Upper lobe of left lung (tissue), 4 donors: Measurements from ENCODE around the gene PRDM2.

Source experiments
- EP300 ChIP-seq, 4 donors: sonication (generic); formaldehyde crosslinking; IDR thresholded peaks; one replicate each; pipeline ENCODE4 v1.5.1; 2017; ENCODE audit warnings: antibody characterized with exemption in 4 of 4, control low read depth in 2 of 4
- POLR2AphosphoS5 ChIP-seq, 2 donors: sonication (generic); formaldehyde crosslinking; IDR thresholded peaks; one replicate each; pipeline ENCODE4 v1.5.1; 2017; ENCODE audit warnings: antibody characterized with exemption in 2 of 2
- TF ChIP-seq, protein P1 (sequence below), 6 experiments: fragments of 450-650 bp in 4 of 6; fragments of 200-600 bp in 2 of 6; sonication (generic) in 2 of 6; IDR thresholded peaks; one replicate each; pipeline ENCODE4 v1.5.1; 2016 to 2019; ENCODE audit warnings: antibody characterized with exemption in 6 of 6

DNA sequence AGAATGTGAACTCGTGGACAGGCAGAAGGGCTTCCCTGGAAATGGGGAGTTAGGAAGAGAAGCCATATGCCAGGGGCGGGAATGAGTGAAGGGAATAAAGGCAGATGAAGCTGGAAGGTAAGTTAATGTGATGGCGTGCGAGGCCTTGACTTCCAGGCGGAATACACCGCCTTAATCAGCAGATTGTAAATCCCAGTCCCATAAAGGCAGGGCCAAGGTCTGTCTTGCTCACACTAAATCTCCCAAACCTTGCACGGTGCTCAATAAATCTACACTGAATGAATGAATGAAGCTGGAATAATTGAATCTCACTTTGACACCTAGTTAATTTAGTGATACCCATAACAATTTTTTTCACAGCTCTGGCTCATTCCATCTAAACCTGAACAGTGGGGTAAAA lies 16.8 kb upstream of the PRDM2 start:
- TF ChIP-seq, protein P1, sequence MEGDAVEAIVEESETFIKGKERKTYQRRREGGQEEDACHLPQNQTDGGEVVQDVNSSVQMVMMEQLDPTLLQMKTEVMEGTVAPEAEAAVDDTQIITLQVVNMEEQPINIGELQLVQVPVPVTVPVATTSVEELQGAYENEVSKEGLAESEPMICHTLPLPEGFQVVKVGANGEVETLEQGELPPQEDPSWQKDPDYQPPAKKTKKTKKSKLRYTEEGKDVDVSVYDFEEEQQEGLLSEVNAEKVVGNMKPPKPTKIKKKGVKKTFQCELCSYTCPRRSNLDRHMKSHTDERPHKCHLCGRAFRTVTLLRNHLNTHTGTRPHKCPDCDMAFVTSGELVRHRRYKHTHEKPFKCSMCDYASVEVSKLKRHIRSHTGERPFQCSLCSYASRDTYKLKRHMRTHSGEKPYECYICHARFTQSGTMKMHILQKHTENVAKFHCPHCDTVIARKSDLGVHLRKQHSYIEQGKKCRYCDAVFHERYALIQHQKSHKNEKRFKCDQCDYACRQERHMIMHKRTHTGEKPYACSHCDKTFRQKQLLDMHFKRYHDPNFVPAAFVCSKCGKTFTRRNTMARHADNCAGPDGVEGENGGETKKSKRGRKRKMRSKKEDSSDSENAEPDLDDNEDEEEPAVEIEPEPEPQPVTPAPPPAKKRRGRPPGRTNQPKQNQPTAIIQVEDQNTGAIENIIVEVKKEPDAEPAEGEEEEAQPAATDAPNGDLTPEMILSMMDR (IDR thresholded peaks at IDR 0.05): no peak
- TF ChIP-seq EP300 (IDR thresholded peaks at IDR 0.05) (no peak), POLR2AphosphoS5 (IDR thresholded peaks at IDR 0.05) (no peak)
